GM12872 (cell line): ENCODE data around the gene ECM1.

Experiments
- CTCF ChIP-seq: IDR thresholded peaks from 3 replicates; pipeline ENCODE4 v1.5.1; 2011; ENCODE audit warnings: low read depth, mild to moderate bottlenecking, low read length, moderate library complexity; ENCODE audit not compliant: insufficient read depth

ECM1 gene

GRCh38 chr1:150507912-150508864 lies at the start of gene ECM1:
TSS of gene ECM1 (plus strand) at chr1:150508109. CDS start at chr1:150508210, 101 bp downstream.
- TF ChIP-seq CTCF = no peak

- TF ChIP-seq CTCF = peak; percentile 86
Observed at GRCh38 chr1:150464422-150464826, 43.5 kb upstream of the ECM1 start.

GRCh38 chr1:150466964-150467363 lies 40.9 kb upstream of the ECM1 start:
- TF ChIP-seq CTCF = no peak

- TF ChIP-seq CTCF = no peak
Observed at GRCh38 chr1:150469291-150469690, 38.6 kb upstream of the ECM1 start.

- TF ChIP-seq CTCF = no peak
Observed at GRCh38 chr1:150472601-150473200, 35.2 kb upstream of the ECM1 start.

GRCh38 chr1:150473659-150474058 lies 34.2 kb upstream of the ECM1 start:
- no peak for TF ChIP-seq CTCF

GRCh38 chr1:150474869-150475268 lies 33.0 kb upstream of the ECM1 start:
- TF ChIP-seq CTCF = no peak
